Kidney capillary endothelial cell (primary cell): ENCODE measurements around the gene ZNF512B.
"Not testable (repeated sequence)": the region's sequence is repeated elsewhere in the genome, so short reads cannot be mapped to it uniquely, and the experiment has no call there.

Experiments used
- DNase-seq: peaks from one replicate; pipeline ENCODE4 v3.0.0-alpha.2; 2018; ENCODE audit warnings: low spot score

The ZNF512B gene

DNA sequence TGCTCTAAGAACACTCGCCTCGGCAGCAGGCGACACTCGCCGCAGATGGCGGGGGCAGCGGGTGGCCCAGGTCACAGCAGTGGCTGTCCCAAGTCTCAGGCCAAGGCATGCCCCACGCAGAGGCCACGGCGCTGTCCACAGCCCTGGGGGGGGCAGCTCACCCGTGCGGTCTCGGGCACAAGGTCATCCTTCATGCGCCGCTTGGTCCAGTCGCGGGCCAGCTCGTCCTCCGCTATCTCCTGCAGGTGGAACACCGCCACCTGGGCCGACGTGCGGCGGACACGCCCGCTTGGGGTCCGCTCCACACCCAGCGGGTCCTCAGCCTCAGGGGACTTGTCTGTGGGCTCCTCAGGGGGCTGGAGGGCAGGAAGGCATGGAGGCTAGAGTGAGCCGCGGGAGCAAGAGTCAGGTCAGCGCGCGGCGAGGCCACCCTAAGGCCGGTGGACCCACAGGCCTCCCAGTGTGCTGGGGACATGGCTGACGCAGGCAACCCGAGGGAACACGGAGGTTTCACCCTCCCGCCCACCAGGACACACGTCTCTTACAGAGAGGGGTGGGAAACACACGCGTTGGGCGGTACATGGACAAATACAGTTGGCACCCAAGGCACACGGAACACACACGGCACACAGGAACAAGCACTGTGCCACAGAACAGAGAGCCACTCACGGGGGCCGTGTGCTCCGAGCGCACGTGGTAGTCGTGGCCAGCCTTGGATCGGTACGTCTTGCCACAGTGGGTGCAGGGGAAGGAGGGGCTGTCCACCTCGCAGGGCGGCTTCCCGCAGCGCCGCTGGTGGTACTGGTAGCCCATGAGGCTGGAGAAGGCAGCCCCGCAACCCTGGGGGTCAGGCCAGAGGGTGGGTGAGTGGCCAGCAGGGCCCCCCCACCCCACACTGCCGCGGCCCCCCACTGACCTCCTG, 7.0 kb downstream of the ZNF512B start:
- DNase-seq, result no peak

- DNase-seq, result no peak
These were observed 7.9 kb downstream of the ZNF512B start for GRCh38 chr20:63961664-63962425.

- not testable (repeated sequence) for DNase-seq
These were observed 8.8 kb downstream of the ZNF512B start for GRCh38 chr20:63960654-63961621.

DNA sequence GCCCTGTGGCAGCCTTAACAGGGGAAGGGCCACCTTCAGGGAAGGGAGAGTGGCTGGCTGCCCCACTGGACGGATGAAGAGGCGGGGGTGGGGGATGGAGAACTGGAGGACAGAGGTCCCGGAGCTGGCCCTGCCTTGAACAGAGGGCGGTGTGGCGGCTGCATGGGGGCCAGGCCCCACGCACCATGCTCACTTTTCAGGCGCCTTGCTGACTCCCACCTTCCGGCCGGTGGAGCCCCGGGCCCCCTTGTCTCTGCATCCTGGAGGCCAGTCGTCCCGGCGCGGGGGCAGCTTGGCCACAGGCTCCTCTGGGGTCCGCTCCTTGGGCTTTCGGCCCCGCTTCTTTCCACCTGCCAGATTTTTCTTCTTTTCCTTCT, 10.0 kb downstream of the ZNF512B start:
- DNase-seq, result no peak

DNA sequence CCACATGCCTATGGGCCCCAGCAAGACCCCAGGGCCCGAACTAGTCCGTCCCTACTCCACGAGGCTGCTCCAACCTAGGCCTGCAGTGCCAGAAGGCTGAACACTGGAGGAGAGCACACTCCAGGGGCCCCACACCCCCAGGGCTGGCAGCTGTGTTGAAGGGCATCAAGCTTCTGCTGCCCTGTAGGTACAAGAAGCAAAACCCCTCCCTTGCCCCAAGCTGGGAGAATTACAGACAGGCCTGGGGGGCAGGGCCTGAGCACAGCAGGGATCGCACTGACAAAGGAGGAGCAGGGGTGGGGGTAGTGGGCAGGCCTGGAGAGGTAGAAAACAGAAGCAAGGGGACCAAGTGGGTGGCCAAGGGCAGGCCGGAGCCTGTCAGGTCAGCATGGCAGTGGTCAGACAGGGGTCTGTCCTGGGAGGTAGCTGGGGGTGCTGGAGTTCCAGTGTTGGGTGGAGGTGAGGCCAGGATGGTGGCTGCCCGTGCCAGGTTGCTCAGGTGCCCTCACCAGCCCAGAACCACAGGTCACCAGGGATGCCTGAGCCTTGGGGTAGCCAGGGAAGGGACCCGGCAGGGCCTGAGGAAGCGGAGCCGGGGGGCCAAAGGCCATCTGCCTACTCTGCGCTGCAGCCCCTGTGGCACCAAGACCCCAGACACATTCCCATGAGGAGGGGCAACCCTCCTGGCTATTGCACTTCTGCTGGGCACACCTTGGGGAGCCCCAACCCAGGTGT, 10.6 kb downstream of the ZNF512B start:
- no peak for DNase-seq

GRCh38 chr20:63958471-63958870, 11.3 kb downstream of the ZNF512B start:
- no peak for DNase-seq

- no peak for DNase-seq
These were observed 11.9 kb downstream of the ZNF512B start for GRCh38 chr20:63957690-63958441.

DNA sequence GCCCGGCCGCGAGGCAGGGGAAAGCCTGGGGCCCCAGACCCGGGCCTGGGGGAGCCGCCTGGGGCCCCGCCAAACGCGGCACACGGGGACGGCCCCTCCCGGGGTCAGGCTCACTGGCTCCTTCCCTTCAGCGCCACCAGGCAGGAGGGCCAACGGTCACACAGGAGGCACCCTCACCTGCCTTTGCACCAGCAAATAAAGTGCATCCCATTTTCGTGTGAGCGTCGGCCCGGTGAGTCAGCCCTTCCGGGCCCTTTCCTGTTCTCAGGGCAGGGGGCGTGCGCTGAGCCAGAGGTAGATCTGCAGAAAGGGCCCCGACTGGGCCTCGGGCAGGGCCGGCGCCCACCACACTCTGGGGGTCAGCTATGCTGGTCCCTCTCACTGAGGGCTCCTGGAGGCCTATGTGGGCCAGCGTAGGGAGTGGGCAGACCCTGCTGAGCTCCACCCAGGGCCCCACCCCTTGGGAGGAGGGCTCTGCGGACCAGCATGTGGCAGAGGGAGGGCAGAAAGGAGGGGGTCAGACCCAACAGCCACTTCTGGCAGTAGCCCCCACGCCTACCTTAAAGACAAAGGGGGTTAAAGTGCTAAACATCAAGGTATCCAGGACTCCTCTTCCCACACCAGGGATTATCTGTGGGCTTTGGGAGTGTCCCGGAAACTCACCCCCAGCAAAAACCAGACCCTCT, 12.6 kb downstream of the ZNF512B start:
- DNase-seq, result no peak

DNA sequence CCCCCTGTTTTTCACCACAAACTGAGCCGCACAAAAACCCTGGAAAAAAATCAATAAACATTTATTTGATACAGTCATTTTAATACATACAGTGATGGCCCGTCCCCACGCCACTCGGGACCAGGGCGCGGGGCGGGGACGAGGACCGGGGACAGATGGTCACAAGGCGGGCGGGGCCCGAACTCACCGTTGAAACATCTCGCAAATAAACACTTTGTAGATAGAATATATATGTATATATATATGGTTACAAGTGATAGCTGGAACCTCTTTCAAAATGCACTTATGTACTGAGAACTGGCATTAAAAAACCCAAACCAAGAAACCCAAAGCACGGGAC, 13.1 kb downstream of the ZNF512B start:
- DNase-seq, result no peak

DNA sequence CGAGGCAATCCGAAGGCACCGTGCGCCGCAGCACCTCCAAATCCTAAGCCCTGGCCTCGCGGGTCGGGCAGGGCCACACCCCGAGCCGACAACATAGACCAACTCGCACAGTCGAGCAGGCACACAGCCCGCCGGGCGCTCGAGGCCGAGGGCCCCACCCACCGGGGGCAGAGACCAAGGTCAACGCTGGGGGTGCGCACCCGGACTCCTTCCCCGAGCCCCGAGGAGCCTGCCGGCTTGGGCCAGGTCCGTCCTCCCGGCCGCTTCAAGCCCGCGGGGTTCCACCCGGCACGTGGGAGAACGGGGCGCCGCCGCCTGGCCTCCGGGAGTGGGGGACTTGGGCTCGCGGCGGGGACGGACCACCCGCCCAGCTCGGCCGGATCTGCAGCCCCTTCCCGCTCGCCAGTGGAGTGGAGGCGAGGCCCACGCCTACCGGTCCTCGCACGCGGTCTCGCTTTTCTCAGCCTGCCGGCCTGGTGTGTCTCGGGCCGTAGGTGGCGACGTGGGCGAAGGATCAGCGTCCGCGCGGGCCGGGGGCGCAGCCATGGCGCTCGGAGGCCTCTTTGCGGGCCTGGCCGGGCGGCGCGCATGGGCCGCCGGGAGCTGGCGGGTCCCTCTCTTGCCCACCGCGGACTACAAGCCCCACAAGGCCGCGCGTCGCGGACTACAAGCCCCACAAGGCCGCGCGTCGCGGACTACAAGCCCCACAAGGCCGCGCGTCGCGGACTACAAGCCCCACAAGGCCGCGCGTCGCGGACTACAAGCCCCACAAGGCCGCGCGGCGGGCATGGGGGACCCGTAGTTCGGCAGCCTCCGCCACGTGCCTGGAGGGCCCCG, 13.7 kb downstream of the ZNF512B start, which contains the start of gene UCKL1:
TSS of gene UCKL1 (minus strand) at position 590 of the 837 bp plus-strand sequence. CDS start at position 546, 44 bp downstream.
- no peak for DNase-seq

- no peak for DNase-seq
These were observed 14.4 kb downstream of the ZNF512B start for GRCh38 chr20:63955281-63955826.

DNA sequence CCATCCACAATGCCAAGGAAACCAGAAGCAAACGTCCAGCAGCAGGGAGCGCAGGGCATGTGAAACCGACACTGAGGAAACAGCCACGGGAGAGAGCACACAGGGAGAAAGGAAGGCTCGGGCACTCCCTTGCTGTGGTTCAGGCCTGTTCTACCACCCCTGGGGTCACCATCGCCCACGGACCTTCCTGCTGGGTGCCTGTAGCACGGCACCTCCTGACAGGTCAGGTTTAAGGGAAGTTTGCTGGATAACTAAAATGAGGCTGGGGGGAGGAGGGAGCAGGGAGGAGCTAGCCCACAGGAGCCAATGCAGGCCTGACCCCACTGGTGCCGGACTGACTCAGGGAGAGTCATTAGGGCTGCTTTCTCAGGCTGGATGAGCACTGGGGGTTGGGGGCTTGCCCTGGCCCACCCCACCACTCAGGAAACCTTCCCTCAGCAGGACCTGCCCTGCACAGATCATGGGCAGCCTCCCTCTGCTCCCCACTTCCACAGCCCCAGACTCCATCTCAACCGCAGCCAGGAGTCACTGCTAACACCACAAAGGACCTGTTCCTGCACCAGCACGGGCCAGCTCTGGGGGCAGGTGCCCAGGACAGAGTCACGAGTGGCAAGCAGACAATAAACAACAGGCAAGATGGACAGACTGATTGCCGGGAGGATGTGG, 15.8 kb downstream of the ZNF512B start:
- DNase-seq, result no peak

DNA sequence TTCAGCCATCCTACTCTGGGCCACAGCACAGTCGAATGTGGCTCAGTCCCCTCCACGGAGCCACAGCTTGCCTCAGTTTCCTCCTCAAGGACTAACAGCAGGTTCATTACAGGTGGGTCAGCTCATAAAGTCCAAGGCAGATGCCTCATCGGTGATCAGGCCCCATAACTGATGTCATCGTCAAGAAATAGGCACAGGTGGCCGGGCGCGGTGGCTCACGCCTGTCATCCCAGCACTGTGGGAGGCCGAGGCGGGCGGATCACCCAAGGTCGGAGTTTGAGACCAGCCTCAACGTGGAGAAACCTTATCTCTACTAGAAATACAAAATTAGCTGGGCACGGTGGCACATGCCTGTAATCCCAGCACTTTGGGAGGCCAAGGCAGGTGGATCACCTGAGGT, 17.0 kb downstream of the ZNF512B start:
- no peak for DNase-seq

DNA sequence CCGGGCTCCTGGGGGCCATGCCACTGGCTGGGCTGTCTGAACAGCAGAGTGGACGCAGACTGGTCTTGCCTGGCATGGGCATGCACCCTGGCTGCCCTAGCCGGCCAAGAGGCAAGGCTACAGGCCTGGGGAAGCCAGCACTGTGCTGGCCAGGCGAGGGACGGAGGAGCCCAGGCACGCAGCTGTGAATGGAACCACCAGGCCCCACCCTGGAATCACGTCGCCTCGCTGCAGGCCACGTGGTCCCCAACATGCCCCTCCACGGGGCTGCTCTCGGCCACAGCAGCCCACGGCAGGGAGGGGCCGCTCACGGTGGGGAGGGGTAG, 17.6 kb downstream of the ZNF512B start:
- no peak for DNase-seq

DNA sequence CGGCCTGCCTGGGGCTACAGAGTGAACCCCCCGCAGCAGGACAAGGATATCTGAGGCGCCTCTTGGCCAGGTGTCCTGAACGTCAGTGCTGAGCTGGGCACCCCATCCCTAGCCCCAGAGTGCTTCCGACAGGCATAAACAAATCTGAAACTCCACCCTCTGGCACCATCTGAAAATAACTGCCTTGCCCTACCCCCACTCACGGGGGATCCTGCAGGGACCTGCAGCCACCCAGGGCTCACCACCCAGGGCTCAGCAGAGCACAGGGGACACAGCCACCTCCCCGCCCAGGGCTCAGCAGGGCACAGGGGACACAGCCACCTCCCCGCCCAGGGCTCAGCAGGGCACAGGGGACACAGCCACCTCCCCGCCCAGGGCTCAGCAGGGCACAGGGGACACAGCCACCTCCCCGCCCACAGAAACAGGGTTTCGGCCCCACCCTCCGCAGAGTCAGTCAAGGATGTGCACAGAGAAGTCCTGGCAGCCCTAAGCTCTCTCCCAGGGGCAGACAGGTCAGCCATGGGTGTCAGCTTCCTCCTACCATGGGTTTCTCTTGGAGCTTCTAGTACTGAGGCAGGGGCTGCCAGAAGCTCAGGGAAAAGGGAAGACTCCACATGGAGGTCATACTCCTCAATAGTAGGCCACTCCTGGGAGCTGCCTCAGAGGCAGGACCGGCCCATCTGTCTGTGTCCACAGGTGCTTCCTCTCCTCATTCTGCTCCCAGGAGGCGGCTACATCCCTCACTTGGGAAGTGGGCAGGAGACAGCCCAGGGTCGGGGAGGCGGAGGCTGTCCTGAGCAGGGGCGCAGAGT, 18.1 kb downstream of the ZNF512B start:
- no peak for DNase-seq

DNA sequence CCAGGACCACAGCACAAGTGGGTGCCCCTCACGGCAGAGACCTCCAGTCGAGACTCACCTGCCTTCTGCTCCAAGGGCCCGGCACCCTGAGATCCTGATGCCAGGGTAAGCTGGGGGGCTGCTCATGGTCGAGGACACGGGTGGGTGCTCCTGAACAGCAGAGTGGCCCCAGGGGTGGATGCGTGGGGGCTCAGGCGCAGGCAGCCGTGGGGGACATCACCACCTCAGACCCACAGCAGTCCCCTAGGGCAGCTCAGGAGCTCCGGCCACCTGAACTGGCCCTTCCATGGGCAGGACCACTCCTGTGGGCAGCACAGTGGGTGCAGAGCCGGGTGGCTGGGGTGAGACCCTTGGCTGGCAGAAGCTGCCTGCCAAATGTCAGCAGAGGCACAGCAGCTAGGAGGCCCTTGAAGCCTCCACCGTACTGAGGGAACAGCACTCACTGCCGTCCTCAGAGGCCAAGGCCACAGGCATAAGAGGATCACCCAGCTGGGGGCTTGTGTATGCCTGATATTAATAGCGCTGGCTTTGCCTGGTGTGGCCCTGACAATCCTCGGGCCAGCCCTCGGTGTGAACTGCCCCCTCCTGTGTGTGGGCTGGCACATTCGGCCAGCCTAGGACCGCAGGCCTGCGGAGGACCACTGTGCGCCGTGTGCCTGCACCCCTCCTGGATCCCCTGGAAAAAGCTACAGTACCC, 18.9 kb downstream of the ZNF512B start:
- no peak for DNase-seq
